Astrocyte (in vitro differentiated cells and primary cell): Measurements from ENCODE around the gene HTR7. TPM values are rescaled to one million over a fixed set of nuclear protein-coding genes. Genes with fewer than 3 reads are reported as not detected.

Experiments used
- DNase-seq: peaks from one replicate; pipeline ENCODE4 v3.0.0-alpha.2; 2010; ENCODE audit warnings: low read depth
- FAIRE-seq: peaks from 2 replicates; lab custom pipeline; 2011; peaks lifted over from hg19 to GRCh38; lab: Jason Lieb, UNC
- H2AFZ ChIP-seq: 2 replicates; pipeline ENCODE4 v1.6.0; 2012; ENCODE audit warnings: low read depth, low read length, inconsistent platforms
- H3K27ac ChIP-seq: 2 replicates; pipeline ENCODE4 v1.5.1; 2011; ENCODE audit warnings: low read depth, low read length, inconsistent platforms
- H3K27me3 ChIP-seq: 2 replicates; pipeline ENCODE4 v1.6.0; 2011; ENCODE audit warnings: low read length, inconsistent platforms; ENCODE audit not compliant: insufficient read depth
- H3K36me3 ChIP-seq: 2 replicates; pipeline ENCODE4 v1.5.1; 2011; ENCODE audit warnings: low read length, inconsistent platforms; ENCODE audit not compliant: insufficient read depth
- H3K4me1 ChIP-seq: 2 replicates; pipeline ENCODE4 v1.5.1; 2011; ENCODE audit warnings: low read length, inconsistent platforms; ENCODE audit not compliant: insufficient read depth
- H3K4me2 ChIP-seq: 2 replicates; pipeline ENCODE4 v1.6.0; 2012; ENCODE audit warnings: low read length, inconsistent platforms
- H3K4me3 ChIP-seq: 2 replicates; pipeline ENCODE4 v1.5.1; 2011; ENCODE audit warnings: low read depth, mild to moderate bottlenecking, low read length, inconsistent platforms; ENCODE audit not compliant: insufficient read depth
- H3K79me2 ChIP-seq: 2 replicates; pipeline ENCODE4 v1.6.0; 2012; ENCODE audit warnings: mild to moderate bottlenecking, low read length, inconsistent platforms; ENCODE audit not compliant: insufficient read depth
- H3K9ac ChIP-seq: 2 replicates; pipeline ENCODE4 v1.6.0; 2012; ENCODE audit warnings: mild to moderate bottlenecking, low read length, inconsistent platforms
- H3K9me3 ChIP-seq: 2 replicates; pipeline ENCODE4 v1.5.1; 2012; ENCODE audit warnings: low read depth, mild to moderate bottlenecking, low read length, inconsistent platforms; ENCODE audit not compliant: insufficient read depth
- H4K20me1 ChIP-seq: 2 replicates; pipeline ENCODE4 v1.6.0; 2012; ENCODE audit warnings: low read length, inconsistent platforms; ENCODE audit not compliant: insufficient read depth
- H3K27ac Mint-ChIP-seq: one replicate; pipeline ENCODE4 v1.8.0; 2021; ENCODE audit warnings: mild to moderate bottlenecking, mixed read lengths; ENCODE audit not compliant: unreplicated experiment
- H3K27me3 Mint-ChIP-seq: one replicate; pipeline ENCODE4 v1.8.0; 2021; ENCODE audit warnings: low read depth, mixed read lengths; ENCODE audit not compliant: unreplicated experiment
- H3K36me3 Mint-ChIP-seq: one replicate; pipeline ENCODE4 v1.8.0; 2021; ENCODE audit warnings: low read depth, mixed read lengths; ENCODE audit not compliant: unreplicated experiment
- H3K4me1 Mint-ChIP-seq: one replicate; pipeline ENCODE4 v1.8.0; 2021; ENCODE audit warnings: low read depth, mixed read lengths; ENCODE audit not compliant: unreplicated experiment
- H3K4me3 Mint-ChIP-seq: one replicate; pipeline ENCODE4 v1.8.0; 2021; ENCODE audit warnings: mild to moderate bottlenecking, moderate library complexity, mixed read lengths; ENCODE audit not compliant: unreplicated experiment
- H3K9me3 Mint-ChIP-seq: one replicate; pipeline ENCODE4 v1.8.0; 2021; ENCODE audit warnings: mild to moderate bottlenecking, mixed read lengths; ENCODE audit not compliant: unreplicated experiment
- EZH2 ChIP-seq: IDR thresholded peaks from 2 replicates; pipeline ENCODE4 v1.6.1; 2012; ENCODE audit warnings: mild to moderate bottlenecking, low read length, inconsistent platforms; ENCODE audit not compliant: insufficient read depth
- total RNA-seq: library from RNA; stranded (reverse); gene quantifications from 2 replicates; pipeline ENCODE4 v1.2.1, GENCODE V29; 2021
- TF ChIP-seq, protein P1 (sequence below): IDR thresholded peaks from 2 replicates; pipeline ENCODE4 v1.5.1; 2011; ENCODE audit warnings: low read depth, mild to moderate bottlenecking, inconsistent platforms, low read length, moderate library complexity; ENCODE audit not compliant: insufficient read depth

The HTR7 gene
- total RNA-seq, 1 donor from 2014 or later: 0.89 TPM

GRCh38 chr10:90723416-90724068 lies 134.3 kb downstream of the HTR7 start:
- TF ChIP-seq, protein P1, sequence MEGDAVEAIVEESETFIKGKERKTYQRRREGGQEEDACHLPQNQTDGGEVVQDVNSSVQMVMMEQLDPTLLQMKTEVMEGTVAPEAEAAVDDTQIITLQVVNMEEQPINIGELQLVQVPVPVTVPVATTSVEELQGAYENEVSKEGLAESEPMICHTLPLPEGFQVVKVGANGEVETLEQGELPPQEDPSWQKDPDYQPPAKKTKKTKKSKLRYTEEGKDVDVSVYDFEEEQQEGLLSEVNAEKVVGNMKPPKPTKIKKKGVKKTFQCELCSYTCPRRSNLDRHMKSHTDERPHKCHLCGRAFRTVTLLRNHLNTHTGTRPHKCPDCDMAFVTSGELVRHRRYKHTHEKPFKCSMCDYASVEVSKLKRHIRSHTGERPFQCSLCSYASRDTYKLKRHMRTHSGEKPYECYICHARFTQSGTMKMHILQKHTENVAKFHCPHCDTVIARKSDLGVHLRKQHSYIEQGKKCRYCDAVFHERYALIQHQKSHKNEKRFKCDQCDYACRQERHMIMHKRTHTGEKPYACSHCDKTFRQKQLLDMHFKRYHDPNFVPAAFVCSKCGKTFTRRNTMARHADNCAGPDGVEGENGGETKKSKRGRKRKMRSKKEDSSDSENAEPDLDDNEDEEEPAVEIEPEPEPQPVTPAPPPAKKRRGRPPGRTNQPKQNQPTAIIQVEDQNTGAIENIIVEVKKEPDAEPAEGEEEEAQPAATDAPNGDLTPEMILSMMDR: no peak
- no peak for TF ChIP-seq EZH2
- no peaks in the 10 kb centered on the region for H3K4me1 Mint-ChIP-seq
- Histone ChIP-seq H3K27ac (no peak overlapping the region), H3K9ac (no peak overlapping the region), H3K4me3 (no peak overlapping the region), H2AFZ (no peak overlapping the region), H3K4me2 (no peak overlapping the region), H4K20me1 (no peaks in the 10 kb centered on the region), H3K36me3 (no peaks in the 10 kb centered on the region), H3K27me3 (no peaks in the 10 kb centered on the region), H3K4me1 (no peaks in the 10 kb centered on the region), H3K9me3 (no peaks in the 10 kb centered on the region), H3K79me2 (no peaks in the 10 kb centered on the region)
- peaks cover 2% of the 10 kb centered on the region for H3K27me3 Mint-ChIP-seq
- DNase-seq (no peak), FAIRE-seq (no peak)
- no peak overlapping the region for H3K27ac Mint-ChIP-seq
- H3K4me3 Mint-ChIP-seq: no peak overlapping the region
- H3K9me3 Mint-ChIP-seq: no peaks in the 10 kb centered on the region
- no peaks in the 10 kb centered on the region for H3K36me3 Mint-ChIP-seq

DNA sequence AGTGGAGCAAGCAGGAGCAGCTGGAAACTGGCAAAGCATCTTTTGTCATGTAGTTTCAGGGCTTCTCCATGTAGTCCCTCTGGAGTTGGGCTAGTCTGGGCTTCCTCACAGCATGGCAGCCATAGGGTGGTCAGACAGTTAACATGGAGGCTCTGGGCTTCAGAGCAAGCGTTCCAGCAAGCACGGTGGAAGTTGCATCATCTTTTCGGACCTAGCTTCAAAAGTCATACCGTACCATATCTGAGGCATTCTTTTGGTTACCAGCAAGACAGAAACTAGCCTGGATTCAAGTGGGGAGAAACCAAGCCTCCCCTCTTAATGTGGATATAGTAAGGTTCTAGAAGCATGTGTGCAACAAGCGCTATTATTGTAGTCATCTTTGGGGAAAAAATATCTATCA lies 135.0 kb downstream of the HTR7 start:
- H3K79me2 ChIP-seq: no peaks in the 10 kb centered on the region
- TF ChIP-seq, protein P1: no peak
- no peak for TF ChIP-seq EZH2
- no peak for DNase-seq
- no peaks in the 10 kb centered on the region for H4K20me1 ChIP-seq
- no peak overlapping the region for H3K9ac ChIP-seq
- H3K27ac Mint-ChIP-seq: no peak overlapping the region
- no peaks in the 10 kb centered on the region for H3K27me3 ChIP-seq
- FAIRE-seq: no peak
- H3K4me2 ChIP-seq: no peak overlapping the region
- no peaks in the 10 kb centered on the region for H3K9me3 ChIP-seq
- no peaks in the 10 kb centered on the region for H3K4me1 ChIP-seq
- no peaks in the 10 kb centered on the region for H3K36me3 Mint-ChIP-seq
- H2AFZ ChIP-seq: no peak overlapping the region
- H3K4me1 Mint-ChIP-seq: no peaks in the 10 kb centered on the region
- no peaks in the 10 kb centered on the region for H3K27me3 Mint-ChIP-seq
- no peaks in the 10 kb centered on the region for H3K9me3 Mint-ChIP-seq
- H3K4me3 ChIP-seq: no peak overlapping the region
- H3K36me3 ChIP-seq: no peaks in the 10 kb centered on the region
- no peak overlapping the region for H3K4me3 Mint-ChIP-seq
- no peak overlapping the region for H3K27ac ChIP-seq

- Histone ChIP-seq H3K4me2 (no peak overlapping the region), H3K79me2 (no peaks in the 10 kb centered on the region), H2AFZ (no peak overlapping the region), H3K36me3 (no peaks in the 10 kb centered on the region), H3K9me3 (no peaks in the 10 kb centered on the region), H4K20me1 (no peaks in the 10 kb centered on the region), H3K27ac (no peak overlapping the region), H3K4me3 (no peak overlapping the region), H3K27me3 (no peaks in the 10 kb centered on the region), H3K4me1 (no peaks in the 10 kb centered on the region), H3K9ac (no peak overlapping the region)
- no peak for TF ChIP-seq EZH2
- TF ChIP-seq, protein P1: no peak
- Mint-ChIP-seq H3K4me3 (no peak overlapping the region), H3K9me3 (no peaks in the 10 kb centered on the region), H3K4me1 (no peaks in the 10 kb centered on the region), H3K36me3 (no peaks in the 10 kb centered on the region), H3K27me3 (no peaks in the 10 kb centered on the region), H3K27ac (no peak overlapping the region)
- no peak for DNase-seq
- no peak for FAIRE-seq
Measured at GRCh38 chr10:90718182-90718581, 139.7 kb downstream of the HTR7 start.
